Measurements from ENCODE around the gene NF1. TPM values are rescaled to one million over a fixed set of nuclear protein-coding genes. Genes with fewer than 3 reads are reported as not detected.
"Not testable (repeated sequence)": the region's sequence is repeated elsewhere in the genome, so short reads cannot be mapped to it uniquely, and the experiment has no call there.

The NF1 gene
- total RNA-seq, 1 donor from 2014 or later: 53.1 TPM

- intact Hi-C loops (cut with DNase I): no loop called here
Observed at GRCh38 chr17:31260151-31260550, 165.4 kb downstream of the NF1 start.

GRCh38 chr17:31261601-31262000, 166.8 kb downstream of the NF1 start:
- no peak overlapping the region for H3K27ac ChIP-seq
- intact Hi-C loops (cut with DNase I): no loop called here
- ATAC-seq: no peak

More at GRCh38 chr17:31260151-31260550, 165.4 kb downstream of the NF1 start:
- Histone ChIP-seq H3K4me1 (no peaks in the 10 kb centered on the region), H3K9me3 (no peaks in the 10 kb centered on the region), H3K4me3 (no peak overlapping the region), H3K27me3 (ENCODE audit: low read depth) (no peaks in the 10 kb centered on the region), H3K36me3 (peaks cover 44% of the 10 kb centered on the region), H3K27ac (no peak overlapping the region)
- DNase-seq (no peak), ATAC-seq (no peak)
- TF ChIP-seq, protein P1, sequence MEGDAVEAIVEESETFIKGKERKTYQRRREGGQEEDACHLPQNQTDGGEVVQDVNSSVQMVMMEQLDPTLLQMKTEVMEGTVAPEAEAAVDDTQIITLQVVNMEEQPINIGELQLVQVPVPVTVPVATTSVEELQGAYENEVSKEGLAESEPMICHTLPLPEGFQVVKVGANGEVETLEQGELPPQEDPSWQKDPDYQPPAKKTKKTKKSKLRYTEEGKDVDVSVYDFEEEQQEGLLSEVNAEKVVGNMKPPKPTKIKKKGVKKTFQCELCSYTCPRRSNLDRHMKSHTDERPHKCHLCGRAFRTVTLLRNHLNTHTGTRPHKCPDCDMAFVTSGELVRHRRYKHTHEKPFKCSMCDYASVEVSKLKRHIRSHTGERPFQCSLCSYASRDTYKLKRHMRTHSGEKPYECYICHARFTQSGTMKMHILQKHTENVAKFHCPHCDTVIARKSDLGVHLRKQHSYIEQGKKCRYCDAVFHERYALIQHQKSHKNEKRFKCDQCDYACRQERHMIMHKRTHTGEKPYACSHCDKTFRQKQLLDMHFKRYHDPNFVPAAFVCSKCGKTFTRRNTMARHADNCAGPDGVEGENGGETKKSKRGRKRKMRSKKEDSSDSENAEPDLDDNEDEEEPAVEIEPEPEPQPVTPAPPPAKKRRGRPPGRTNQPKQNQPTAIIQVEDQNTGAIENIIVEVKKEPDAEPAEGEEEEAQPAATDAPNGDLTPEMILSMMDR (IDR thresholded peaks at IDR 0.05): no peak

GRCh38 chr17:31262923-31263322, 168.1 kb downstream of the NF1 start:
- H3K36me3 ChIP-seq: peaks cover 60% of the 10 kb centered on the region
- H3K4me1 ChIP-seq; H3K9me3 ChIP-seq; H3K27ac ChIP-seq; DNase-seq; H3K4me3 ChIP-seq; intact Hi-C loops (cut with DNase I); ATAC-seq; H3K27me3 ChIP-seq (ENCODE audit: low read depth): not testable (repeated sequence)

More at GRCh38 chr17:31261601-31262000, 166.8 kb downstream of the NF1 start:
- DNase-seq: no peak
- Histone ChIP-seq H3K36me3 (peaks cover 57% of the 10 kb centered on the region), H3K4me3 (no peak overlapping the region), H3K9me3 (no peaks in the 10 kb centered on the region), H3K4me1 (no peaks in the 10 kb centered on the region), H3K27me3 (ENCODE audit: low read depth) (no peaks in the 10 kb centered on the region)
- TF ChIP-seq, protein P1 (IDR thresholded peaks at IDR 0.05): no peak

GRCh38 chr17:31266042-31266441, 171.3 kb downstream of the NF1 start:
- TF ChIP-seq, protein P1 (IDR thresholded peaks at IDR 0.05): no peak
- intact Hi-C loops (cut with DNase I): no loop called here
- Histone ChIP-seq H3K4me1 (peaks cover 12% of the 10 kb centered on the region), H3K27me3 (ENCODE audit: low read depth) (no peaks in the 10 kb centered on the region), H3K36me3 (peaks cover 50% of the 10 kb centered on the region), H3K9me3 (no peaks in the 10 kb centered on the region), H3K27ac (no peak overlapping the region), H3K4me3 (no peak overlapping the region)
- no peak for ATAC-seq
- no peak for DNase-seq

- ATAC-seq (no peak), DNase-seq (no peak)
- TF ChIP-seq, protein P1 (IDR thresholded peaks at IDR 0.05): no peak
- Histone ChIP-seq H3K4me1 (peaks cover 22% of the 10 kb centered on the region), H3K4me3 (no peak overlapping the region), H3K36me3 (peaks cover 36% of the 10 kb centered on the region), H3K27me3 (ENCODE audit: low read depth) (no peaks in the 10 kb centered on the region), H3K9me3 (no peaks in the 10 kb centered on the region), H3K27ac (no peak overlapping the region)
- intact Hi-C loops (cut with DNase I): no loop called here
Observed at GRCh38 chr17:31269036-31269577, 174.3 kb downstream of the NF1 start.

DNA sequence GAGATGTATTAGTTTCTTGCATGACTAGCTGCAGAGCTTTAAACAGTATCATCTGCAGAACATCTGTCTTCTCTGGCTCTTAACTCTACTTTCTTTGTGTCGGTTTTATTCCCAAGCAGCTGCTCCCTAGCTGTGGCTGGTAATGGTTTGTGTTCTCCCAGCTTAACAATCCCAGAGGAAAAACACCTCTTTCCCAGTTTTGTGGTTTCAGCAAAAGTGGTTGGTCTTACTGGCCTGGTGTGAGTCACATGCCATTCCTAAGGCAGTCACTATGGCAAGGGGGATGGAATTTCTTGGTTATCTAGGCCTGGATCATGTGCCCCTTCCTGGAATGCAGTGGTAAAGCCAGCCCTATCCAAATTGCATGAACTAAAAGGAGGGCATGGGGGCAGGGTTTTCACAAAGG, 174.8 kb downstream of the NF1 start:
- intact Hi-C loops (cut with DNase I): no loop called here
- no peaks in the 10 kb centered on the region for H3K27me3 ChIP-seq (ENCODE audit: low read depth)
- ATAC-seq (peak; percentile 65 to 82), DNase-seq (no peak)
- TF ChIP-seq, protein P1 (IDR thresholded peaks at IDR 0.05): no peak
- no peak overlapping the region for H3K4me3 ChIP-seq
- H3K4me1 ChIP-seq: peaks cover 27% of the 10 kb centered on the region
- no peaks in the 10 kb centered on the region for H3K9me3 ChIP-seq
- H3K36me3 ChIP-seq: peaks cover 36% of the 10 kb centered on the region
- H3K27ac ChIP-seq: no peak overlapping the region

Measured in lower lobe of right lung (tissue), 2 donors.